GM19035 (cell line): ENCODE results near the gene ITGA6.

Source experiments
- ATAC-seq: cut with Tn5 transposase; IDR thresholded peaks from one replicate; pipeline ENCODE4 v1.9.1; 2021; ENCODE audit not compliant: unreplicated experiment

The ITGA6 gene

DNA sequence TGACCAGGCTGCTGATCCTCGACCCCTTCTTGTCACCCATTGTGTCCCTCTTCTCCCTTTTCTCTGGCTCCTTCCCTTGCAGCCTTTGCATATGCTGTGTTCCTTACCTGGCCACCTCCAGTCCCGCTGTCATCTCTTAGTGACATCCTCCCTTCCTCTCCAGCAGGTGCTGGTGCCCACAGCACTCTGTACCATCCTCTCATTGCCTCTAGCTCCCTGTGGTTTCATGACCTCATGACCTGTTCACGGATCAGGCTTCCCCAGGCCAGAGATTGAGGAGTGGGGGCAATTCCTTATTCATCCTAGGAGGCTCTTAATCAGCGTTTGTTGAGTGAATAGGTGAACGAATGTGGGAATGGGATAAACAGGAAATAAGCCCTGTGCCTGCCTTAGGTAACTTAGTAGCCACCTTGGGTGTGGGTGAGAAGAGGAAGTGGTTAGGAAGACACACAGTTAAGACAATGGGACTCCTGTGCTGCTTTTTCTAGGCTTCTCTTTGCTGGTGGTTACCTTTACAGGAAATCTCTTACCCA, 35.5 kb downstream of the ITGA6 start:
- peak; percentile 53 for ATAC-seq

DNA sequence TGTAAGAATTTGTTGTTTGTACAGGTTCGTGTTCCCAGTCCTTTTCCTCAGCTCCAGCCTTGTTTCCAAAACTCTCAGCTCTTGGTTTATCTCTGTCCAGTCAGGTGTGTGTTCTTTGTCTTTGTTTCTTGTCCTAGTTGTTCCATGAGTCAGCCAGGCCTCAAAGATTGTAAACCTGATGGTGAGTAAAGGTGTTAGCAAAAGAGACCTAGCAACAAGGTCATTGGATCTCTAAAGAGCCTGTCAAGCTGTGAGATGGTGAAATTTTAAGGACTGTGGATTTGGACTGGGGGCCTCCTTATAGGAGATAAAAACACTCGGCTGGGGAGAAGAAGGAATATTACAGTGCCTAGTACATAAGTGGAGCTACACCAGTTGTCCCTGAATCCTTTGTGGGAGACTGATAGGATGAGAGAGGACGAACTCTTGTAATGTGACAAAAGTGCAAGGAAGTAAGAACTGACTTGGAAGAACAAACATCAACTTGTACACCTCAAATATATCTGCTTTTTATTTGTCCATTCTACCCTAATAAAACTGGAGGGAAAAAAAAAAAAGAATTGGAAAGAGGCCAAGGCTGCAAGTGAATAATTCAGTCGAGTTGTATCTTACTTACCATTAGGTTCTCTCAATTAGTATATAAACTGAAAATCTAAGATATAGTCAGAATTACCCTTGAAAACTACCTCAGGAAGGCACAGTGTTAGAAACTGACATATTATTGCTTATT, 37.2 kb downstream of the ITGA6 start:
- ATAC-seq: no peak

DNA sequence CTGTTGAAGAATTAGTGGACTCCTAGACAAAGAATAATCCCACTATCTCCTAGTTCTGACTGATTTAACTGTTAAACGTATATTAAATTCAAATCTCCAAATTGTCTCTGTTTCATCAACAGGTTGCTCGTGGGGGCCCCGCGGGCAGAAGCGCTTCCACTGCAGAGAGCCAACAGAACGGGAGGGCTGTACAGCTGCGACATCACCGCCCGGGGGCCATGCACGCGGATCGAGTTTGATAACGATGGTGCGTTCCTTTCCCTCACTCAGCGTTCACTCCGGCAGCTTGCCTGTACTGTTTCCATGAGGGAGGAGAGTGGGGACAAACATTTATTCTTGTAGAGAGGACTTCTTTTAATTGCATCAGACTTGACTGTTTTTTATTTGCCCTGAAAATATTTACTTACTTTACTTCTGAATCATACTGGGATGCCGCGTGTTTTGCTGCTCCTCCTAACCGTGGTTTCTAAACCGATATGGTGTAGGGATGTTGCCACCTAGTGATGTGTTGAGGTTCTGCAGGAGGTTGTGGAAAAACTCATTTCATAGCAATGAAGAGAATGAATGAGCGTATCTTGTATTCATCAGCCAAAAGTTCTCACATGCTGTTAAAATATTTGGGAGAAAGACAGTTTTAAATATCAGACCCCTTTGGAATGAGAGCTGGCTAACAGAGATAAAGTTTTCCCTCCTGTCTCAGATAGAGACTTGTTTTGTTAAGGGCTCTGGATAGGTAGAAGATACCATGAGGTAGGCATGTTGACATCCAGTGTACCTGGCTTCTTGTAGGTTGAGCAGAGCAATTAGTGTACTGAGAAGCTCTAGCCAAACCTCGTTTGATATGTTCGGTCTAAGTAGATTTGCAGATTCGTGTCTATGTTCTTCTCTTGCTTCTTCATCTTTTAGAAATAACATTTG, 38.3 kb downstream of the ITGA6 start:
- no peak for ATAC-seq

DNA sequence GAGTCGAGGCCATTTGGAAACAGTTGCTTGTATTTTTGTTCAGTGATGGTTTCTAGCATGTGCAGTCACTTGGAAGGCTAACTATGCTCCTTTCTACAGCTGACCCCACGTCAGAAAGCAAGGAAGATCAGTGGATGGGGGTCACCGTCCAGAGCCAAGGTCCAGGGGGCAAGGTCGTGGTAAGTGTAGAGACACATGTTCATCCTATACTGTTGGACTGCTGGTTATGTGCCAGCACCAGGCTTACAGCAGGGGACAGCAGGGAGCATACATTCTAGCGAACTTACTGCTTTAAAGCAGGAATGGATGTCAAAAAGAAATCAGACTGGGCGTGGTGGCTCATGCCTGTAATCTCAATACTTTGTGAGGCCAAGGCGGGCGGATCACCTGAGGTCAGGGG, 40.0 kb downstream of the ITGA6 start:
- no peak for ATAC-seq

DNA sequence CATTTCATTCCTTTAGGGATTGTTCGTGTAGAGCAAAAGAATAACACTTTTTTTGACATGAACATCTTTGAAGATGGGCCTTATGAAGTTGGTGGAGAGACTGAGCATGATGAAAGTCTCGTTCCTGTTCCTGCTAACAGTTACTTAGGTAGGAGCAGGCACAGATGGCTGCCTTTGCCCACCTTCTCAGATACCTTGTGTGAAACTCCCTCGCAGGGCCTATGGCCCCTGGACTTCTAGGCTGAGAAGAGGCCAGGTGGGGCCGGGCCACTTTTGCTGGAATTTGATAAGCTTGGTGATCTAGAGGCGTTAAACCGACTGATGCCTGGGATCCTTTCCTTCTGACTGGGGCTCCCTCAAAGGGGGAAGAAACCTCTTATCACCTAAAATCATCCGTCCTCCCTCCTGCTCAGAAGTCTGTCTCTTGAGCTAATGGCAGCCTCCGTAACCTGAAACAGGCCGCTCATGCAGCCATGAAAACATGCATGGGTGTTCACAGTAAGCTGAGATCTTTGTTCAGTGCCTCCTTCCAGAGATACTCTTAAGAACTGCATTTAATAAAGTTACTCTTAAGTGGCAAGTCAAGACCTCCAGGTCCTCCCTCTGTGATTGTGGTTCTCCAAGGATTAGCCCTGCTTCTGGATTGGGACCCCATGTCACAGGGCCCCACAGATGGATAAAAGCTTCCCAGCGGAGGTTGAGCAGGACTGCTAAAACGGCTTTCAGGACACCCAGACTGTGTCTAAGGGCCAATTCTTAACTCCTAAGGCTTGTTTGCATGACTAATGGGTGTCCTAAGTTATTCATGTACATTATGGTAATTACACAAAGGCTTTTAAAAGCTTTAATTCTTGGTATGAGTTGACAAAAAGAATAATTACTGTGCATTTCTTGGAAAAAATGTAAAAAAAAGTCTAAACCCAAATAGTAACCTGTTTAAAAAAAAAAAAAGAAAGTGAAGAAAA, 43.9 kb downstream of the ITGA6 start:
- no peak for ATAC-seq

DNA sequence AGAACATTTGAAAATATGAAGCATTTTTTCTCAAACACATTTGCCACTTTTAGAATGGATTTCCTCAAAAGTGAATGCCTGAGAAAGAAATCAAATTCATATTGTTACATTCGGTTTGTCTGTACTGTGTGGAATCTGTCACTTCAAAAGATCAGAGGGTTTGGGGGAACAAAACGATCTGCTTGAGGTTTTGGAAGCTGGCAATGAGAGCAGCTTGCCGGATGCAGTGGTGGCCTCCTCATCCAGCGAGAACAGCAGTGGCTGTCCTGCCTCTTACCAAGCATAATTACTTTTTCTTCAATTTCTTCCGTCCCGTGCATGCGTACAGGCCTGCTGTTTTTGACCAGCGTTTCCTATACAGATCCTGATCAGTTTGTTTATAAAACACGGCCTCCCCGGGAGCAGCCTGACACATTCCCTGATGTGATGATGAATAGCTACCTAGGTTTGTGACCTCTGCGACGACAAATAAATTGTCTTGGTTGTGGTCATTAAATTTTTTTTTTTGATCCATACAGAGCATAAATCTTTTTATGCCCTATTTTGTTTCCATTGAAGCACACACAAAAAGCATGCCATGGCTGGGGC, 45.2 kb downstream of the ITGA6 start:
- no peak for ATAC-seq

DNA sequence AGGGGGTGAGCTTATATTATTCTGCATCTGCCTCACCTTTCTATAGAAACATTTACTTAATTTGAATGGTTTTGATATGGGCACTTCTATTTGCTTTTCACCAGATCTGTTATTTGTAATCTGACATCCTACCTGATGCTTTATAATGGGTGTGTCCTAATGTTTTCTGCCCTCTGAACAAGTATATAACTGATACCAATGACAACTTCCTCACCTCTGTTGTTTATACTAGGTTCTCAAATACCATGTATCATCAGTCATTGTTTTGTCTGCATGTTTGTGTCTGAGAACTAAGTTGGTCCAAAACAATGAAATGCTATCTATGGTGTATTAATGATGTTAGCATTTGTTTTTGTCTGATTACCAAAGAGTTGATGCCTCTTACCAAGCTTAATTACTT, 45.8 kb downstream of the ITGA6 start:
- ATAC-seq: no peak

DNA sequence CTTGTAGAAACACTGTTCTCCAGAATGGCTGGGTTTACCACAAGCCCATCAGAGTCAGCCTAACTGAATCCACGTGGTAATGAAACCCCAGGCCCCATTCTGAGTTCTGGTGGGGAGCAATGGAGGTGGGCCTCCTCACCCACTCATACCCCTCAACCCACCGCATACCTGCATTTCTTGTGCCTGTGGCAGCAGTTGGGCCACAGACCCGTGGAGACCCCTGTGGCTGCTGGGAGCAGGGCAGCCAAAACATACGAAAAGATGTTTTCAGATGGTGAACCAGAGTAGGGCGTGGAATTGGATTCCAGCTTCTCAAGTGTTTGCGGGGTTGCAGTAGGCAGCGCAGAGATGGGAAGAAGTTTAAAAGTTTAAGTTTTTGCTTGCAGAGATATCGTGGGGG, 51.0 kb downstream of the ITGA6 start:
- ATAC-seq: no peak

DNA sequence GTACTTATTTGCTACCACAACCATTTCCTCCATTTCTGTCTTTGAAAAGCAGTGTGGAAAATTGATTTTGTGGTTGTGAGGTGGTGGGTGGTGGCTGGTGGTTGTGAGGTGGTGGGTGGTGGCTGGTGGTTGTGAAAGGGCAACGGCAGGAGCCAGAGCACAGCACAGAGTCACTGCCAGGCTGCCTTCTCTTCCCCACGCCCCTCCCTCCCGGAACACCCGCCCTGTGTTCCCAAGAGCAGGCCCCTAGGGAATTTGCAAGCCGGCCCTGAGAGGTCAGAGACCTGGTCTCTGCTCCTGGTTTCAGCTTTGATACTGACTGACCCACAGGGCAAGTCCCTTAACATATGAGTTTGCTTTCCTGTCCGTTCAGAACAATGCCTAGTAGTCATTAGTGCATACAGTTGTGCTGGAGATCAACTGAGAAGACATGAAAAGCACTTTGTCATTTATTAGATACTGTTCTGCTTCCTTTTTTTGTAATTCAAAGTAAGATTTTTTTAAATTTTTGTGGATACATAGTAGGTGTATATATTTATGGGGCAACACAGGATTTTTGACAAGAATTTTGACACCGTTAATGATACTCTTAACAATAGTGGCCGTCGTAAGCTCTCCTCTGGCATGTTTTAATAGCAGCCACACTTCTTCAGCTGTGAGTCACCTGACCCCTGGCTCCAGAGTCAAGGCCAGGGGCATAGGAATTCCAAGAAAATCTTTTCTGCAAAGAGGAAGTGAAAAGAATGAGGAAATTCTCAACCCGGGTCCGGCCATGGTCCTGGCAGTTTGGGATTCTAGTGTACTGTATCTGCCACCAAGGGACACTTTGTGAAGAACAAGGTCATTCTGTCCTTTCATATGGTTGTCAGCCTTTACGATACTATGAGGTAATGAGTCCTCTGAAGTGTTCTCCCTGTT, 53.2 kb downstream of the ITGA6 start:
- ATAC-seq: no peak

DNA sequence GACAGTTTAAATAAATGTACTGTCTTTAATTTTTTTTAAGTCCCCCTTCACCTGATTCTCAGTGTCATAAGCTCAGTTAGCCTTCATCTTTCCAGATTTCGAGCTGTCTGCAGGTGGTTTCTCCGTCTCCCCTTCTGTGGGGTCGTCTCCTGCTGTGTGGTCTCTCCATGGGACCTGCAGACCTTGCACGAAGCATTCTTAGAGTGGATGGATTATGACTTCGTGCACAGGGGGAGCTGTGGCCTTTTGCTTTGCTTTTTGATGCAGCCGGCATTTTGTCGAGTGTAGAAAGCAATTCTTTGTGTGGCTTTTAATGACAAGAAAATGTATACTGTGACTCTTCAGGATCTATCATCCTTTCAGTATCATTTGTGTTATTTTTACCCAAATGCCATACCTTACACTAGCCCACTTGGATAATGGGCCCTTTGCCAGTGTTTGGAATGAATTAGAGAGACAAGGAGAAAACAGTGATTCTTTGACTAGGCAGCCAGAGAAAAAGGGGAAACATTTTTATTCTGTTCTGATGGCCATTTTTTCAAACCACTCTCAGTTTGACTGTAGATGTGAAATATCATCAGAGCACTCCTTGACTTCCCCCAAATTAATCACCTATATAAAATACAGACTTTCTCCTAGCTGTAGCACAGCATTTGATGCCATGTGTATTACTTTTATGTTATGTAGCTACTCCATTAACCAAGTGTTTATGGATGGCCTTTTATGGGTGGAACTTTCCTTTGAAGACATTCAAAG, 54.3 kb downstream of the ITGA6 start:
- no peak for ATAC-seq

DNA sequence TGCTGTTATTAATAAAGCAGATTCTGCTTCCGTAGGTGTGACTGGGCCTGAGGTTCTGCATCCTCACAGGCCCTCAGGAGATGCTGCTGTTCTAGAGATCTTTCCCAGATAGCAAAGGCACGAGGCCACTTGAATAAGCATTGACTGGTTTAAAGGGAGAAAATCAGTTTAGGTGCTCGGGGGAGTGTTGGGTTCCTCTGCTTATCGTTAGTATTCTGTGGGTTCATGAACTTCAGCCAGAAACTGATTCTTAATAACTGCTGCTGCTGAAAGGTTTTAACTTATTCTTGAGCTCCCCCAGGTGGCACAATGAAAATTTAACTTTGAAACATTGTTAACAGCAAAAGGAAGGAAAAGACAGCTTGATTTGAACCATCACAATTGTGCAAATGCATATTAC, 56.9 kb downstream of the ITGA6 start:
- no peak for ATAC-seq

DNA sequence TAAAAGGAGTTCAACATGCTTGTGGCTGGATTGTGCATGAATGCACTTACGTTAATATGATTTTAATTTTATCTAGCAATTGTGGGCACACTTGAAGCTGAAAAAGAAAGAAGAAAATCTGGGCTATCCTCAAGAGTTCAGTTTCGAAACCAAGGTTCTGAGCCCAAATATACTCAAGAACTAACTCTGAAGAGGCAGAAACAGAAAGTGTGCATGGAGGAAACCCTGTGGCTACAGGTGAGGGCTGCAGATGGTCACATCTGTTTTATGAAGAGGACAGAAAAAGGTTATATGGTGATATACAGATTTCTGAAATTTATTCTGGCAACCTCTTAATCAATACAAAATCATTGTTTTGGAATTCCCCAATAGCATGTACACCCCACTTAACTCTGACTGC, 57.3 kb downstream of the ITGA6 start:
- no peak for ATAC-seq

DNA sequence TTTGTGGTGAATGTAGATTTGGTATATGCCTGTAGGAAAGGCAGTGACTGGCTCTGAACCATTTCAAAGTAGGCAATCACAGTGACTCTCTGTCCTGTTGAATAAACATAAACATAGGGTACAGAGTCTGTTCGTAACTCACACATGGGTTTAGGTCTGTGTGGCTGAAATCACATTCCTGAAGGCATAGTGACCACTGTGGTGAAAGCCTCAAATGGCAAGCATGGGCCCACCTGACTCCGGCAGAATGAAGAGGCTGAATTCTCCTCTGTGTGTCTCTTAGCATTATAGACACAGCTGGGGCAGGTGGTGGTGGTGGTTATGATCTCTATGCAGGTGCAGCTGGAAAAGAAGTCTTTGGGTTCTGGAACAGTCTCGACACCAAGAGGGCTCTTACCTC, 61.2 kb downstream of the ITGA6 start:
- ATAC-seq: no peak

DNA sequence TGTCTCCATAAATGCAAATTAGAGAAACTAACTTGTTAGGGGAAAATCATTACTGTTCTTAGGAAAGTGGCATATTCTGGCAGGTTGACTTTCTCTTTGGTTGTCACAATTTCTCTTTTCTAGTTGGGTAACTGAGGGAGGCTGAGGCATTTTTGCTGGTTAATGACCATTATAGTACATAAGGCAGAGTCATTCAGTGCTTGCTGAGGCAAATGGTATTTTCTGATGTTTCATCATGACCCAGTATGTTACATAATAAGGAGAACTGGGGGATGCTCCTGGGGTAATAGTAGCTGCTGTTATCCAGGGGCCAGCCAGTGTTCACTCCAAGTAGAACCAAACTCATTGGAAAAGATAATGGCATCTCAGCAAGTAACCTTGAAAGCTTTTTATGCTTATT, 62.3 kb downstream of the ITGA6 start:
- ATAC-seq: no peak

DNA sequence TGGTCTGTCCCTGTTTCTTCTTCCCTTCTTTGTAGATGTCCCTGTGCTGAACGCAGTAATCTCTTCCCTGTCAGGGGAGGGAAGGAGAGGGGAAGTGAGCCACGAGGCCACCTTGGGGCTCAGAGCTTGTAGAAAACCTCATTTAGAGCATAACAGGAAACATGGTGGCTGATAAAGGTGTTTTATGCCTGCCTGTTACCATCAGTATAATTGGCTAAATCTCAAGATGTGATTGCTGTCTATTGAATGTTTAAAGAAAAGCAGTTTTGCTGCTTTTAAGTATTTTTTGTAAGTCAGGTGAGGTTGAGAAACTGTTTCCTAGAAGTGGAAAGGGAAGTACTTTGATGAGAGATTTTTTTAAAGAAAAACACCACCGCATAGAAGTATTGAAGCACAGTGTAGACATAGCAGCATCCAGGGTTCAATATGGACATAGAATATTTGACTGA, 68.8 kb downstream of the ITGA6 start:
- no peak for ATAC-seq

DNA sequence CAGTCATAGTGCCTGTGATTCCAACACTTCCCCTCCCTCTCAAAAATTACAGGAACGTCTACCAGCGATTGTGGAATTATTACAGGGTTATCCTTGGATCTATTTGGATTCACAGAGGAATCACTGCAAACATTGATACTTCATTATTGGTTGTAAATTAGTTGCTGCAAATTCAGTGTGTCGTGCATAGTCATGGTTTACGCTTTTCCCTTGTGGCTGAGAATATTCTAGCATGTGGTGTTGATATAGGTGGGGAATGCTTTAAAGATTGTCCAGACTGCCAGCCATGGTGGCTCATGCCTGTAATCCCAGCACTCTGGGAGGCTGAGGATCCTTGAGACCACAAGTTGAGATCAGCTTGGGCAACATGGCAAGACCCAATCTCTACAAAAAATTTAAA, 79.8 kb downstream of the ITGA6 start:
- ATAC-seq: no peak

DNA sequence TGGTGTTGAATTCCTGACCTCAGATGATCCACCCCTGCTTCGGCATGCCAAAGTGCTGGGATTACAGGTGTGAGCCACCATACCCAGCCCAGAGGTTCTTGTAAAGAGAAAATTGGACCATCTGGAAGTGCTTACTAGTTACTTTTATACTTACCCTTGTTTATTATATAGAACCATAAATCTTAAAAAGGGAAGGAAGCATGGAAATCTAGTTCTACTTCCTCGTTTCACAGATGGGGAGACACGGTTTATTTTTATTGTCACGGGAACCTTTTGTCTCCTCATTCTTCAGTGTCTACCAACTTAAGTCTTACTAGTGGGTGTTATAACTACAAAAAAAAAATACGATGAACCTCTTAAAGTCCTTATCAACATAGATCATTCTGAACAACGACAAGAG, 82.7 kb downstream of the ITGA6 start:
- ATAC-seq: no peak

DNA sequence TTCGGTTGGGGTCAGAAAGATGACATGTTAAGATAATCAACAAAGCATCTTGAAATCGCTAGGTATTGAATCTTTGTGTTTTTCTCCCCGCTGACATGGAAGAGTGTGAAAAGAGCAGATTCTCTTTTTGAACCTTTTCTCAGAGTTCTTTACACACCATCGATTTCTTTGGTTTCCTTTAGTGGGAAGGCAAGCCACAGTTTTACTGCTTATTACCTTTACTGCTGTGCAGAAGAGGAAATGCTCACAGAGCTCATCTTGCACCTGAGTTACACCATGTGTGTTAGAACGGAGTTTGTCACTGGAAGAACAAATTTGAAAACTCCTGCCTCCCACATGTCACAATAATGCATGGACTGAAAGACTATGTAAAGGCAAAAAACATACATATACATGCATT, 83.2 kb downstream of the ITGA6 start:
- no peak for ATAC-seq
